OCI-LY3 (cell line): Measurements from ENCODE around the gene GPR87.

Experiments used
- H2AFZ ChIP-seq: fragments of 200-600, 300-600 bp; shearing (Covaris generic); 2 replicates; pipeline ENCODE4 v1.6.0; 2014; ENCODE audit warnings: antibody characterized with exemption, low read depth, low read length
- H3K27ac ChIP-seq: fragments of 200-600, 300-600 bp; sonication (generic); 2 replicates; pipeline ENCODE4 v1.5.1; 2014; ENCODE audit warnings: mild to moderate bottlenecking, low read length, moderate library complexity, mixed read lengths
- H3K27me3 ChIP-seq: fragments of 200-600, 300-600 bp; sonication (generic); 2 replicates; pipeline ENCODE4 v1.6.1; 2014; ENCODE audit warnings: low read depth, low read length, mixed read lengths
- H3K36me3 ChIP-seq: fragments of 200-600, 300-600 bp; sonication (generic); replicated peaks from 2 replicates; pipeline ENCODE3; 2014; ENCODE audit warnings: low read depth, low read length, mixed read lengths
- H3K4me1 ChIP-seq: fragments of 300-600, 200-600 bp; sonication (generic); 2 replicates; pipeline ENCODE4 v1.6.1; 2014; ENCODE audit warnings: low read length, mixed read lengths
- H3K4me2 ChIP-seq: fragments of 200-600, 300-600 bp; sonication (generic); 2 replicates; pipeline ENCODE4 v1.6.1; 2014; ENCODE audit warnings: low read length, mixed read lengths
- H3K4me3 ChIP-seq: fragments of 300-600, 200-600 bp; sonication (generic); 2 replicates; pipeline ENCODE4 v1.5.1; 2014; ENCODE audit warnings: antibody characterized with exemption, mild to moderate bottlenecking, low read length, moderate library complexity
- H3K79me2 ChIP-seq: fragments of 300-600, 200-600 bp; shearing (Covaris generic); 2 replicates; pipeline ENCODE4 v1.6.1; 2014; ENCODE audit warnings: mild to moderate bottlenecking, low read length, mixed read lengths
- H3K9ac ChIP-seq: fragments of 300-600, 200-600 bp; shearing (Covaris generic); 2 replicates; pipeline ENCODE4 v1.6.0; 2014; ENCODE audit warnings: mild to moderate bottlenecking, low read length, moderate library complexity
- H3K9me3 ChIP-seq: fragments of 200-600, 300-600 bp; shearing (Covaris generic); 2 replicates; pipeline ENCODE4 v1.6.1; 2014; ENCODE audit warnings: low read length, mixed read lengths; ENCODE audit not compliant: insufficient read depth
- H4K20me1 ChIP-seq: fragments of 200-600, 300-600 bp; sonication (generic); 2 replicates; pipeline ENCODE4 v1.6.1; 2016; ENCODE audit warnings: low read length, mixed read lengths; ENCODE audit not compliant: insufficient read depth
- CTCF ChIP-seq: fragments of 200-600, 300-600 bp; sonication (generic); IDR thresholded peaks from 2 replicates; pipeline ENCODE4 v1.5.1; 2014; ENCODE audit warnings: antibody characterized with exemption, low read length, low read depth
- EZH2phosphoT487 ChIP-seq: fragments of 200-600 bp; shearing (Covaris generic); IDR thresholded peaks from 2 replicates; pipeline ENCODE4 v1.6.1; 2018; ENCODE audit warnings: antibody characterized with exemption, mixed run types, low read depth

The GPR87 gene

GRCh38 chr3:151330379-151330778 lies 13.8 kb upstream of the GPR87 start:
- H3K9me3 ChIP-seq, result no peaks in the 10 kb centered on the region
- no peaks in the 10 kb centered on the region for H3K36me3 ChIP-seq
- H3K4me3 ChIP-seq, result no peak overlapping the region
- no peaks in the 10 kb centered on the region for H3K79me2 ChIP-seq
- H4K20me1 ChIP-seq, result no peaks in the 10 kb centered on the region
- TF ChIP-seq CTCF (no peak), EZH2phosphoT487 (no peak)
- peaks cover 38% of the 10 kb centered on the region for H3K4me1 ChIP-seq
- peak overlapping the region; percentile 34 for H3K4me2 ChIP-seq
- no peak overlapping the region for H3K27ac ChIP-seq
- no peaks in the 10 kb centered on the region for H3K27me3 ChIP-seq
- no peak overlapping the region for H2AFZ ChIP-seq
- H3K9ac ChIP-seq, result no peak overlapping the region

- Histone ChIP-seq H3K4me1 (peaks cover 42% of the 10 kb centered on the region), H3K27ac (no peak within 1 kb of the TSS), H3K27me3 (no peaks in the 10 kb centered on the region), H3K4me3 (peak within 1 kb of the TSS; percentile 47), H3K4me2 (peak within 1 kb of the TSS; percentile 61), H3K36me3 (no peaks in the 10 kb centered on the region), H3K79me2 (no peaks in the 10 kb centered on the region), H3K9ac (no peak within 1 kb of the TSS), H3K9me3 (no peaks in the 10 kb centered on the region), H2AFZ (peak within 1 kb of the TSS; percentile 45; the same call in 1 of the 2 replicates), H4K20me1 (no peaks in the 10 kb centered on the region)
- TF ChIP-seq EZH2phosphoT487 (no peak), CTCF (no peak)
Measured at GRCh38 chr3:151329363-151329762, 12.7 kb upstream of the GPR87 start, which contains the start of gene P2RY13. TSS of gene P2RY13 (minus strand) at chr3:151329549. CDS start at chr3:151329528, 21 bp downstream.

GRCh38 chr3:151328298-151328995 lies 11.8 kb upstream of the GPR87 start:
- no peaks in the 10 kb centered on the region for H3K27me3 ChIP-seq
- no peaks in the 10 kb centered on the region for H3K9me3 ChIP-seq
- peak overlapping the region; percentile 45; the same call in 1 of the 2 replicates for H2AFZ ChIP-seq
- no peaks in the 10 kb centered on the region for H4K20me1 ChIP-seq
- H3K4me2 ChIP-seq, result peak overlapping the region; percentile 61
- H3K9ac ChIP-seq, result no peak overlapping the region
- no peak overlapping the region for H3K27ac ChIP-seq
- H3K79me2 ChIP-seq, result no peaks in the 10 kb centered on the region
- TF ChIP-seq CTCF, result no peak
- no peak for TF ChIP-seq EZH2phosphoT487
- H3K4me3 ChIP-seq, result peak overlapping the region; percentile 47
- peaks cover 42% of the 10 kb centered on the region for H3K4me1 ChIP-seq
- H3K36me3 ChIP-seq, result no peaks in the 10 kb centered on the region

- H3K36me3 ChIP-seq, result no peaks in the 10 kb centered on the region
- no peaks in the 10 kb centered on the region for H4K20me1 ChIP-seq
- no peak overlapping the region for H2AFZ ChIP-seq
- H3K4me1 ChIP-seq, result peaks cover 42% of the 10 kb centered on the region
- H3K79me2 ChIP-seq, result no peaks in the 10 kb centered on the region
- no peaks in the 10 kb centered on the region for H3K27me3 ChIP-seq
- H3K4me3 ChIP-seq, result 0 out of 2 replicates have a peak overlapping the region, but pooled peaks have one; percentile 4
- no peak overlapping the region for H3K27ac ChIP-seq
- no peaks in the 10 kb centered on the region for H3K9me3 ChIP-seq
- no peak overlapping the region for H3K9ac ChIP-seq
- TF ChIP-seq CTCF, result peak; percentile 62
- no peak for TF ChIP-seq EZH2phosphoT487
- H3K4me2 ChIP-seq, result peak overlapping the region; percentile 61
Measured at GRCh38 chr3:151327571-151328198, 11.1 kb upstream of the GPR87 start.
